Nephron progenitor cell (in vitro differentiated cells): ENCODE data around the gene DNAJC24.
"Not testable (repeated sequence)": the region's sequence is repeated elsewhere in the genome, so short reads cannot be mapped to it uniquely, and the experiment has no call there.

ENCODE experiments used
- DNase-seq: peaks from one replicate; pipeline ENCODE4 v3.0.0; 2021
- H3K27ac Mint-ChIP-seq: 2 replicates; pipeline ENCODE4 v1.8.0; 2021; ENCODE audit warnings: mild to moderate bottlenecking, moderate library complexity, mixed read lengths
- H3K27me3 Mint-ChIP-seq: 2 replicates; pipeline ENCODE4 v1.8.0; 2021; ENCODE audit warnings: mild to moderate bottlenecking, low read depth, mixed read lengths; ENCODE audit not compliant: poor library complexity
- H3K36me3 Mint-ChIP-seq: 2 replicates; pipeline ENCODE4 v1.8.0; 2021; ENCODE audit warnings: low read depth, mixed read lengths
- H3K4me1 Mint-ChIP-seq: 2 replicates; pipeline ENCODE4 v1.8.0; 2021; ENCODE audit warnings: mixed read lengths
- H3K4me3 Mint-ChIP-seq: 2 replicates; pipeline ENCODE4 v1.8.0; 2021; ENCODE audit warnings: mild to moderate bottlenecking, moderate library complexity, mixed read lengths
- H3K9me3 Mint-ChIP-seq: 2 replicates; pipeline ENCODE4 v1.8.0; 2021; ENCODE audit warnings: mild to moderate bottlenecking, moderate library complexity, mixed read lengths
- TF ChIP-seq, protein P1 (sequence below): fragments of 200-600 bp; sonication (generic); IDR thresholded peaks from 2 replicates; pipeline ENCODE4 v1.5.0; 2021; ENCODE audit warnings: antibody characterized with exemption

The DNAJC24 gene

DNA sequence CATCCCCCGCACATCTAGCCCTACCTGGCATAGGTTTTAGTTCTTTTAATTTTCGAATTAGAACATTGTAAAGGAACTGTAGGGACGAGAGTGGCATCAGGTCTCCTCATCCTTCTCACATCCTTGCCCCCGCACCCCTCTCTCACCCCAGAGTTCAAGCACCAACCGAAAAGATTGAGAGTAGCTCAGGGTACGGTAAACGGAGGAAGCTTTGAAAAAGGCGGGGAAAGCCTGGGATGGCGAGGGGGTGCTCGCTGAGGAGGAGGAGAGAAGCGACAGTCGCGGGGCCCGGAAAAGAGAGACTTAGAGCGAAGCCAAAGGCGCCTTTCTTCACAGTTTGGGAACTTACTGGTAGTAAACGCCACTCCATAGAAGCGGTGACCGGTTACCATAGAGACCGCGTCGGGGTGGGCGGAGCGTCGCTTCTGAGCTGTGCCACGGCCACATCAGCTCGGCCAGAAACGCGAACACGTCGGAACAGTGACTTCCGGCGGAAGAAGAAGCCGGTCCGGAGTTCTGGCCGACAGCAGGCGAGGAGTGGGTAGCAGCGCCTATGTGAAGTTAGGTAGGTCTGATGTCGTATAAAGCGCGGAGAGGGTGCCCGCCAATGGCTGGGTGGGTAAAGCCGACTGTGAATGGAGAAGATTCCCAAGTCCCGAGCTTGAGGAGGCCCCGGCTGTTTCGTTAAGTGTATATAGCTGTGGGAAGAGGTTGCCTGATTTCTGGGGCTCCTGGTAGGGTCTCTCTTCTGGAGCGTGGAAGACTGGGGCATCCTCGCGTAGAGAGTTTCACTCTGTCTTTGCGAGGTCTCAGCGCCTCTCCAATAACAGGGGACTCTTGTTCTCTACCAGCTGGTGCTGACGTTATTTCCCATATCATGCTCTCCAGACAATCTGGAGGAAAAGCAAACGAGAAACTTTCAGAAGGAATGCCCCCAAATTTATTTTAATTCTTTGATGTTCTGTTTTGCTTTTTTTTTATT, at the start of gene DNAJC24, which contains the start of gene DCDC1:
Gene DNAJC24 (plus strand): TSS at position 513 of the 982 bp plus-strand sequence. CDS start 889 bp downstream, outside the sequence.
Gene DCDC1 (minus strand): TSS at position 392 of the 982 bp plus-strand sequence. CDS start 41,459 bp downstream, outside the sequence.
- peak; percentile 97 for DNase-seq
- Mint-ChIP-seq H3K9me3 (no peaks in the 10 kb centered on the region), H3K27me3 (peaks cover 24% of the 10 kb centered on the region), H3K4me3 (peak within 1 kb of the TSS; percentile 95), H3K27ac (peak within 1 kb of the TSS; percentile 97), H3K36me3 (peaks cover 5% of the 10 kb centered on the region), H3K4me1 (peaks cover 29% of the 10 kb centered on the region)
- TF ChIP-seq, protein P1, sequence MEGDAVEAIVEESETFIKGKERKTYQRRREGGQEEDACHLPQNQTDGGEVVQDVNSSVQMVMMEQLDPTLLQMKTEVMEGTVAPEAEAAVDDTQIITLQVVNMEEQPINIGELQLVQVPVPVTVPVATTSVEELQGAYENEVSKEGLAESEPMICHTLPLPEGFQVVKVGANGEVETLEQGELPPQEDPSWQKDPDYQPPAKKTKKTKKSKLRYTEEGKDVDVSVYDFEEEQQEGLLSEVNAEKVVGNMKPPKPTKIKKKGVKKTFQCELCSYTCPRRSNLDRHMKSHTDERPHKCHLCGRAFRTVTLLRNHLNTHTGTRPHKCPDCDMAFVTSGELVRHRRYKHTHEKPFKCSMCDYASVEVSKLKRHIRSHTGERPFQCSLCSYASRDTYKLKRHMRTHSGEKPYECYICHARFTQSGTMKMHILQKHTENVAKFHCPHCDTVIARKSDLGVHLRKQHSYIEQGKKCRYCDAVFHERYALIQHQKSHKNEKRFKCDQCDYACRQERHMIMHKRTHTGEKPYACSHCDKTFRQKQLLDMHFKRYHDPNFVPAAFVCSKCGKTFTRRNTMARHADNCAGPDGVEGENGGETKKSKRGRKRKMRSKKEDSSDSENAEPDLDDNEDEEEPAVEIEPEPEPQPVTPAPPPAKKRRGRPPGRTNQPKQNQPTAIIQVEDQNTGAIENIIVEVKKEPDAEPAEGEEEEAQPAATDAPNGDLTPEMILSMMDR = no peak

- H3K4me1 Mint-ChIP-seq, DNase-seq, H3K36me3 Mint-ChIP-seq, H3K27me3 Mint-ChIP-seq: not testable (repeated sequence)
- peak overlapping the region; percentile 18 for H3K4me3 Mint-ChIP-seq
- peaks cover 13% of the 10 kb centered on the region for H3K9me3 Mint-ChIP-seq
- H3K27ac Mint-ChIP-seq = peak overlapping the region; percentile 60
Measured at GRCh38 chr11:31321494-31321893, 48.2 kb upstream of the DNAJC24 start.

DNA sequence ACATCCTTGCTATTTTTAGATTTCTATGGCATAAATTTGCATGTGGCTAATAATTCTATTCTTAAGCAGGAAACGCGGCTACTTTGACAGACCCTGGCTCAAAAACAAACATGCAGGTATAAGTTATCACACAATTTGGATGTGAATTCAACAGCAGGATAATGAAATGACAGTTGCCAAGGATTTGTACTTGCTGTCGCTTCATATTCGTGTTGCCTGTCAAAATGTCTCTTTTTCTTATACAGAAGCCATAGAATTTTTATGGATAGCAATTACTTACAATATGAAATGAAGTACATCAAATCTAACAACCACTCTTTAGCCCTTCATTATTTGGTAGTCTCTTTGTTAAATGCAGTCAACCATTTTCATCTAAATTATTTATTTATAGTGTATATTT, 46.5 kb upstream of the DNAJC24 start:
- Mint-ChIP-seq H3K27ac (no peak overlapping the region), H3K27me3 (no peaks in the 10 kb centered on the region), H3K4me3 (no peak overlapping the region), H3K4me1 (peaks cover 3% of the 10 kb centered on the region), H3K9me3 (peaks cover 13% of the 10 kb centered on the region), H3K36me3 (peaks cover 9% of the 10 kb centered on the region)
- TF ChIP-seq, protein P1 = no peak
- DNase-seq = no peak

GRCh38 chr11:31325160-31325559, 44.5 kb upstream of the DNAJC24 start:
- Mint-ChIP-seq H3K9me3 (peaks cover 18% of the 10 kb centered on the region), H3K4me1 (peaks cover 3% of the 10 kb centered on the region), H3K36me3 (peaks cover 9% of the 10 kb centered on the region), H3K4me3 (no peak overlapping the region), H3K27ac (no peak overlapping the region), H3K27me3 (no peaks in the 10 kb centered on the region)
- TF ChIP-seq, protein P1 = no peak
- no peak for DNase-seq

GRCh38 chr11:31326470-31327148, 43.1 kb upstream of the DNAJC24 start:
- Mint-ChIP-seq H3K27me3 (no peaks in the 10 kb centered on the region), H3K4me3 (no peak overlapping the region), H3K4me1 (no peaks in the 10 kb centered on the region), H3K9me3 (peaks cover 28% of the 10 kb centered on the region), H3K27ac (no peak overlapping the region), H3K36me3 (peaks cover 5% of the 10 kb centered on the region)
- TF ChIP-seq, protein P1 = no peak
- DNase-seq = no peak

GRCh38 chr11:31327417-31327816, 42.2 kb upstream of the DNAJC24 start:
- peaks cover under 1% of the 10 kb centered on the region for H3K36me3 Mint-ChIP-seq
- TF ChIP-seq, protein P1 = no peak
- no peak overlapping the region for H3K27ac Mint-ChIP-seq
- no peak for DNase-seq
- no peaks in the 10 kb centered on the region for H3K27me3 Mint-ChIP-seq
- no peaks in the 10 kb centered on the region for H3K4me1 Mint-ChIP-seq
- H3K4me3 Mint-ChIP-seq = no peak overlapping the region
- peaks cover 26% of the 10 kb centered on the region for H3K9me3 Mint-ChIP-seq
